K562 (cell line): ENCODE data around the gene LRRC4C. TPM values are rescaled to one million over a fixed set of nuclear protein-coding genes. Genes with fewer than 3 reads are reported as not detected.

Experiments used
- ATAC-seq: fragments of 200-7000 bp; cut with Tn5 transposase; 3 replicates; pipeline ENCODE4 v1.9.1; 2020; ENCODE audit warnings: moderate library complexity
- BruUV-seq: library from RNA; stranded (reverse); fragments of 400-500 nt; replicated peaks from 2 replicates; lab custom pipeline; 2021; lab: Mats Ljungman, UMichigan
- CTCF ChIA-PET: fragments of 300-600 bp; formaldehyde crosslinking; extraction: SDS; loops from one replicate; lab custom pipeline; 2021; ENCODE audit warnings: low intra/inter-chr PET ratio; lab: Yijun Ruan, JAX
- POLR2A ChIA-PET: fragments of 300-600, 350-650 bp; sonication (Branson Sonifier 250); formaldehyde crosslinking; extraction: SDS; loops from one replicate; lab custom pipeline; 2021; ENCODE audit warnings: antibody characterized with exemption, inconsistent platforms; lab: Yijun Ruan, JAX
- DNase-seq, 4 experiments: peaks; one replicate each; pipeline versions ENCODE4 v3.0.0 to v3.0.0-alpha.2; 2011 to 2018; ENCODE audit warnings: low spot score in 3 of 4, mixed read lengths in 3 of 4; ENCODE audit errors: extremely low read depth in 1 of 4
- FAIRE-seq: peaks from 2 replicates; lab custom pipeline; 2011; peaks lifted over from hg19 to GRCh38; lab: Jason Lieb, UNC
- H2AFZ ChIP-seq: 2 replicates; pipeline ENCODE4 v1.6.0; 2011; ENCODE audit warnings: low read depth, low read length, control low read depth, inconsistent platforms
- H3K27ac ChIP-seq: fragments of 200-600 bp; 3 replicates; pipeline ENCODE4 v1.8.0; 2011; ENCODE audit warnings: low read depth, mild to moderate bottlenecking, control low read depth, inconsistent platforms, low read length, moderate library complexity, mixed read lengths; ENCODE audit errors: extremely low read depth
- H3K27me3 ChIP-seq, 2 experiments: fragments of 300-600 bp in 1 of 2; 2 replicates in 1 of 2; 3 replicates in 1 of 2; pipeline versions ENCODE4 v1.6.0 to v1.8.0; 2011; ENCODE audit warnings: inconsistent platforms in 2 of 2, low read length in 2 of 2, mild to moderate bottlenecking in 1 of 2, mixed read lengths in 1 of 2, moderate library complexity in 1 of 2; ENCODE audit not compliant: control insufficient read depth in 2 of 2, insufficient read depth in 2 of 2
- H3K36me3 ChIP-seq: fragments of 300-600 bp; 3 replicates; pipeline ENCODE4 v1.8.0; 2011; ENCODE audit warnings: mild to moderate bottlenecking, low read length, inconsistent platforms; ENCODE audit not compliant: control insufficient read depth, insufficient read depth
- H3K4me1 ChIP-seq, 2 experiments: fragments of 200-600 bp in 1 of 2; replicated peaks in 1 of 2; 2 replicates in 1 of 2; 3 replicates in 1 of 2; pipeline versions ENCODE4 v1.5.1 to v1.8.0; 2011; ENCODE audit warnings: inconsistent platforms in 2 of 2, low read length in 2 of 2, mild to moderate bottlenecking in 1 of 2, mixed read lengths in 1 of 2, moderate library complexity in 1 of 2; ENCODE audit not compliant: control insufficient read depth in 2 of 2, insufficient read depth in 2 of 2
- H3K4me2 ChIP-seq: 2 replicates; pipeline ENCODE4 v1.6.1; 2011; ENCODE audit warnings: low read length, control low read depth, inconsistent platforms, mixed read lengths; ENCODE audit not compliant: insufficient read depth
- H3K4me3 ChIP-seq: fragments of 200-600 bp; sonication (generic), shearing (Covaris generic); 2 replicates; pipeline ENCODE4 v1.5.1; 2016; ENCODE audit warnings: control low read depth, inconsistent platforms
- H3K79me2 ChIP-seq: fragments of 200-600 bp; 3 replicates; pipeline ENCODE4 v1.8.0; 2011; ENCODE audit warnings: low read length, inconsistent platforms; ENCODE audit not compliant: control insufficient read depth, insufficient read depth
- H3K9ac ChIP-seq, 2 experiments: 2 replicates each; pipeline versions ENCODE4 v1.6.0 to v1.6.1; 2011; ENCODE audit warnings: low read depth in 2 of 2, low read length in 2 of 2, control low read depth in 1 of 2, inconsistent platforms in 1 of 2, mild to moderate bottlenecking in 1 of 2, mixed read lengths in 1 of 2; ENCODE audit not compliant: insufficient read depth in 1 of 2
- H3K9me1 ChIP-seq: one replicate; pipeline ENCODE4 v1.6.0; 2011; ENCODE audit warnings: inconsistent platforms, mild to moderate bottlenecking, low read length, moderate library complexity; ENCODE audit not compliant: control insufficient read depth, insufficient read depth
- H3K9me3 ChIP-seq: replicated peaks from 2 replicates; pipeline ENCODE4 v1.5.1; 2011; ENCODE audit warnings: low read depth, low read length, inconsistent platforms; ENCODE audit not compliant: control insufficient read depth, insufficient read depth
- H4K20me1 ChIP-seq: replicated peaks from 2 replicates; pipeline ENCODE4 v1.6.1; 2011; ENCODE audit warnings: low read length, inconsistent platforms, mixed read lengths; ENCODE audit not compliant: control insufficient read depth, insufficient read depth
- HNRNPUL1 ChIP-seq: fragments of 200-400 bp; formaldehyde crosslinking; IDR thresholded peaks from 2 replicates; pipeline ENCODE4 v1.6.1; 2017; ENCODE audit warnings: low read length
- JUND ChIP-seq, 2 experiments: IDR thresholded peaks; 2 replicates in 1 of 2; 3 replicates in 1 of 2; pipeline ENCODE4 v1.6.1; 2011; ENCODE audit warnings: borderline replicate concordance in 2 of 2, low read depth in 2 of 2, low read length in 2 of 2, improper control_type of control experiment in 1 of 2, missing biosample characterization in 1 of 2, missing genetic modification characterization in 1 of 2, missing genetic modification reagents in 1 of 2
- L3MBTL2 ChIP-seq: fragments of 450-650 bp; IDR thresholded peaks from 2 replicates; pipeline ENCODE4 v1.6.1; 2016; ENCODE audit warnings: mild to moderate bottlenecking, moderate library complexity
- NRF1 ChIP-seq, 2 experiments: fragments of 450-650 bp; IDR thresholded peaks in 1 of 2; conservative IDR thresholded peaks in 1 of 2; 2 replicates each; pipeline ENCODE4 v1.6.1; 2014; ENCODE audit warnings: mild to moderate bottlenecking in 2 of 2
- ZNF24 ChIP-seq: fragments of 450-650 bp; IDR thresholded peaks from 2 replicates; pipeline ENCODE4 v1.6.1; 2016
- WGBS: fragments of 100-300 bp; shearing (Covaris generic); methylation state at CpG from one replicate; pipeline ENCODE4 v1.1.6; 2016; ENCODE audit warnings: low coverage, mixed read lengths; ENCODE audit not compliant: insufficient coverage; ENCODE audit errors: missing lambda C conversion rate; 5-methylcytosine and 5-hydroxymethylcytosine counted together
- in situ Hi-C: fragments of 300-500 bp; cut with MboI; formaldehyde crosslinking; loops from 4 replicates; pipeline ENCODE4 v1.15.0; 2018; ENCODE audit warnings: inconsistent platforms, mixed read lengths
- intact Hi-C: fragments of 100-400 bp; cut with micrococcal nuclease; formaldehyde crosslinking; loops from 2 replicates; pipeline ENCODE4 v1.14.2; 2022
- polyA plus RNA-seq, 8 experiments: library from polyadenylated mRNA; depleted of rRNA in 4 of 8; stranded (reverse) in 5 of 8; unstranded in 3 of 8; fragments of >200 nt; fragmentation: Nextera tagmentation in 2 of 8; fragmentation: Illumina TruSeq in 1 of 8; extraction: Ambion mirVana in 2 of 8; extraction: Trizol in 1 of 8; gene quantifications; 2 replicates each; pipeline versions ENCODE4 v1.2.1 to v1.2.3, GENCODE V29; 2011 to 2014; ENCODE audit warnings: inconsistent platforms in 1 of 8, missing spikeins in 1 of 8
- total RNA-seq, 7 experiments: library from RNA; depleted of rRNA in 6 of 7; stranded (reverse); fragments of >200 nt in 6 of 7; fragmentation: Illumina TruSeq in 2 of 7; extraction: Trizol in 2 of 7; gene quantifications; 2 replicates each; pipeline versions ENCODE4 v1.2.1 to v1.2.3, GENCODE V29; 2011 to 2021; ENCODE audit warnings: low replicate concordance in 1 of 7
- TF ChIP-seq, protein P1 (sequence below): fragments of 250-450 bp; sonication (Bioruptor Pico); IDR thresholded peaks from 2 replicates; pipeline ENCODE4 v1.8.0; 2021; ENCODE audit warnings: borderline replicate concordance, mild to moderate bottlenecking, moderate library complexity; ENCODE audit not compliant: poor library complexity, severe bottlenecking
- TF ChIP-seq, protein P2 (sequence below): fragments of 450-650 bp; IDR thresholded peaks from 2 replicates; pipeline ENCODE4 v1.6.1; 2014; ENCODE audit warnings: low read depth, mild to moderate bottlenecking, moderate library complexity, borderline replicate concordance
- TF ChIP-seq, protein P3 (sequence below): fragments of 450-650 bp; formaldehyde crosslinking; IDR thresholded peaks from 2 replicates; pipeline ENCODE4 v1.4.0; 2020; ENCODE audit warnings: mild to moderate bottlenecking, mixed read lengths

LRRC4C gene
- total and polyA plus RNA-seq, 9 of the 15 experiments (the other 6 are each of a cell fraction or from before 2014, with no cell fraction given): not detected

DNA sequence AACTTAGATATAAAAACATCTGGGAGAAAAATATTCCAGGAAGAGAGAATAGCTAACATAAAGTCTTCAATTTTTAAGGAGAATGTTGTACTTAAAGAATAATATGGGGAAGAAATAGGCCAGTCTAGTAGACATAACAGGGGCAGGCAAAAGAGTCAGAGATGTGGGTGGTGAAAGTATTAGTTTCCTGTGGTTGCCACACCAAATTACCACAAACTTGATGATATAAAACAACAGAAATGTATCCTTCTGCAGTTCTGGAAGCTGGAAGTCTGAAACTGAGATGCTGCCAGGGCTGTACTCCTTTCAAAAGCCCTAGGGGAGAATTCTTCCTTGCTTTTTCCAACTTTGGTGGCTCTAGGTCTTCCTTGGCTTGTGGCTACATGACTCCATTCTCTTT lies 1309.7 kb downstream of the LRRC4C start:
- Histone ChIP-seq H2AFZ (no peak overlapping the region), H3K4me1 (no peaks in the 10 kb centered on the region), H3K27ac (no peak overlapping the region), H3K4me2 (no peak overlapping the region), H3K9ac (no peak overlapping the region), H3K36me3 (no peaks in the 10 kb centered on the region), H3K9me3 (no peaks in the 10 kb centered on the region), H3K4me3 (no peak overlapping the region), H3K79me2 (no peaks in the 10 kb centered on the region), H3K27me3 (no peaks in the 10 kb centered on the region), H4K20me1 (no peaks in the 10 kb centered on the region), H3K9me1 (no peaks in the 10 kb centered on the region)
- in situ Hi-C loops: no loop called here
- POLR2A ChIA-PET: no interaction called here
- CTCF ChIA-PET: no interaction called here
- DNase-seq: no peak
- ATAC-seq: no peak
- no peak for FAIRE-seq
- intact Hi-C loops: no loop called here
- BruUV-seq: no TSS peak
- TF ChIP-seq, protein P1, sequence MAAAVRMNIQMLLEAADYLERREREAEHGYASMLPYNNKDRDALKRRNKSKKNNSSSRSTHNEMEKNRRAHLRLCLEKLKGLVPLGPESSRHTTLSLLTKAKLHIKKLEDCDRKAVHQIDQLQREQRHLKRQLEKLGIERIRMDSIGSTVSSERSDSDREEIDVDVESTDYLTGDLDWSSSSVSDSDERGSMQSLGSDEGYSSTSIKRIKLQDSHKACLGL: no peak

DNA sequence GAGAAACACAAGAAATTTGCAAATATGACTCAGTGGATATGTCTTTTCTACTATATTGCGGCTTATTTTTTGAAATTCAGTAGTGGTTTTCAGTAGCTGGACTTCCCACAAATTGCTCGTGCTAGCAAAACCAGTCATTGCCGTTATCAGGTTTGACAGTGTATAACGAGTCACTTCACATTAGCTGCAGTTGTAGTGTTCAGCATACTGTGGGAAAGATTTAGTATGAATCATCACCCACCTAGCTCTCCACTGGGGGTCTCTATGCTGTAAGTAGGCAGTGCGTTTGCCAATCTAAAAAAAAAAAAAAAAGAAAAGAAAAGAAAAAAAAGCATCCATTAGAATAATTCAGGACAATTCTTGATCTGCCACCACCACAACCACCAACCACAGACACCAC lies 1318.9 kb downstream of the LRRC4C start:
- no peak overlapping the region for H2AFZ ChIP-seq
- in situ Hi-C loops (no loop called here), intact Hi-C loops (no loop called here)
- no peak overlapping the region for H3K9ac ChIP-seq
- no peaks in the 10 kb centered on the region for H3K36me3 ChIP-seq
- no peaks in the 10 kb centered on the region for H4K20me1 ChIP-seq
- no peak overlapping the region for H3K4me2 ChIP-seq
- no peaks in the 10 kb centered on the region for H3K27me3 ChIP-seq
- FAIRE-seq (no peak), DNase-seq (no peak), ATAC-seq (no peak)
- ChIA-PET CTCF (no interaction called here), POLR2A (no interaction called here)
- H3K27ac ChIP-seq: no peak overlapping the region
- no peaks in the 10 kb centered on the region for H3K4me1 ChIP-seq
- TF ChIP-seq HNRNPUL1 (no peak), ZNF24 (no peak), L3MBTL2 (no peak), JUND (IDR thresholded peaks at IDR 0.05; ENCODE audit: borderline replicate concordance, low read depth, low read length) (no peak), JUND (tag; IDR thresholded peaks at IDR 0.05; ENCODE audit: borderline replicate concordance, low read depth, low read length) (no peak), NRF1 (conservative IDR thresholded peaks at IDR 0.05 in 1 of 2, IDR thresholded peaks at IDR 0.05 in 1 of 2) (no peak)
- TF ChIP-seq, protein P2, sequence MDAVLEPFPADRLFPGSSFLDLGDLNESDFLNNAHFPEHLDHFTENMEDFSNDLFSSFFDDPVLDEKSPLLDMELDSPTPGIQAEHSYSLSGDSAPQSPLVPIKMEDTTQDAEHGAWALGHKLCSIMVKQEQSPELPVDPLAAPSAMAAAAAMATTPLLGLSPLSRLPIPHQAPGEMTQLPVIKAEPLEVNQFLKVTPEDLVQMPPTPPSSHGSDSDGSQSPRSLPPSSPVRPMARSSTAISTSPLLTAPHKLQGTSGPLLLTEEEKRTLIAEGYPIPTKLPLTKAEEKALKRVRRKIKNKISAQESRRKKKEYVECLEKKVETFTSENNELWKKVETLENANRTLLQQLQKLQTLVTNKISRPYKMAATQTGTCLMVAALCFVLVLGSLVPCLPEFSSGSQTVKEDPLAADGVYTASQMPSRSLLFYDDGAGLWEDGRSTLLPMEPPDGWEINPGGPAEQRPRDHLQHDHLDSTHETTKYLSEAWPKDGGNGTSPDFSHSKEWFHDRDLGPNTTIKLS: no peak
- TF ChIP-seq, protein P3, sequence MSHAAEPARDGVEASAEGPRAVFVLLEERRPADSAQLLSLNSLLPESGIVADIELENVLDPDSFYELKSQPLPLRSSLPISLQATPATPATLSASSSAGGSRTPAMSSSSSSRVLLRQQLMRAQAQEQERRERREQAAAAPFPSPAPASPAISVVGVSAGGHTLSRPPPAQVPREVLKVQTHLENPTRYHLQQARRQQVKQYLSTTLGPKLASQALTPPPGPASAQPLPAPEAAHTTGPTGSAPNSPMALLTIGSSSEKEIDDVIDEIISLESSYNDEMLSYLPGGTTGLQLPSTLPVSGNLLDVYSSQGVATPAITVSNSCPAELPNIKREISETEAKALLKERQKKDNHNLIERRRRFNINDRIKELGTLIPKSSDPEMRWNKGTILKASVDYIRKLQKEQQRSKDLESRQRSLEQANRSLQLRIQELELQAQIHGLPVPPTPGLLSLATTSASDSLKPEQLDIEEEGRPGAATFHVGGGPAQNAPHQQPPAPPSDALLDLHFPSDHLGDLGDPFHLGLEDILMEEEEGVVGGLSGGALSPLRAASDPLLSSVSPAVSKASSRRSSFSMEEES (CRISPR knock-in tag): no peak
- no peak overlapping the region for H3K4me3 ChIP-seq
- H3K9me3 ChIP-seq: no peaks in the 10 kb centered on the region; the same call in 1 of the 2 replicates
- no TSS peak for BruUV-seq
- 0% methylated on average over 5 of the region's 5 CpGs for WGBS
- H3K9me1 ChIP-seq: no peaks in the 10 kb centered on the region
- no peaks in the 10 kb centered on the region for H3K79me2 ChIP-seq
